Liver (tissue), 9 donors: ENCODE results near the gene CEP162. TPM values are rescaled to one million over a fixed set of nuclear protein-coding genes. Genes with fewer than 3 reads are reported as not detected.
A peak's percentile ranks its signal among the peaks of the same experiment; 100 is the strongest.

Experiments
- DNase-seq: peaks from one replicate; pipeline ENCODE4 v3.0.0-alpha.2; 2017; ENCODE audit warnings: low spot score
- H3K27ac ChIP-seq, 2 donors: one replicate each; pipeline ENCODE4 v1.7.0; 2013; ENCODE audit warnings: inconsistent platforms in 2 of 2, low read length in 2 of 2, control low read depth in 1 of 2, low read depth in 1 of 2, mild to moderate bottlenecking in 1 of 2
- H3K27me3 ChIP-seq, 4 donors: one replicate each; pipeline versions ENCODE4 v1.6.1 to v1.7.0; 2013; ENCODE audit warnings: low read length in 3 of 4, inconsistent platforms in 1 of 4, mild to moderate bottlenecking in 1 of 4, moderate library complexity in 1 of 4; ENCODE audit not compliant: control insufficient read depth in 4 of 4, insufficient read depth in 4 of 4
- H3K36me3 ChIP-seq, 4 donors: one replicate each; pipeline versions ENCODE4 v1.6.1 to v1.7.0; 2013; ENCODE audit warnings: low read length in 3 of 4, mild to moderate bottlenecking in 3 of 4, low read depth in 1 of 4, moderate library complexity in 1 of 4; ENCODE audit not compliant: control insufficient read depth in 4 of 4, insufficient read depth in 3 of 4
- H3K4me1 ChIP-seq, 4 donors: one replicate each; pipeline versions ENCODE4 v1.6.1 to v1.7.0; 2013; ENCODE audit warnings: low read length in 3 of 4, mild to moderate bottlenecking in 3 of 4, moderate library complexity in 1 of 4; ENCODE audit not compliant: control insufficient read depth in 4 of 4, insufficient read depth in 4 of 4
- H3K4me3 ChIP-seq, 3 donors: one replicate each; pipeline versions ENCODE4 v1.6.1 to v1.7.0; 2013; ENCODE audit warnings: low read length in 3 of 3, control low read depth in 1 of 3, low read depth in 1 of 3, mild to moderate bottlenecking in 1 of 3
- H3K9ac ChIP-seq, 2 donors: one replicate each; pipeline ENCODE4 v1.7.0; 2013; ENCODE audit warnings: low read length in 2 of 2, mild to moderate bottlenecking in 2 of 2, moderate library complexity in 2 of 2, control low read depth in 1 of 2, low read depth in 1 of 2
- H3K9me3 ChIP-seq, 4 donors: one replicate each; pipeline versions ENCODE4 v1.6.1 to v1.7.0; 2013; ENCODE audit warnings: low read length in 3 of 4; ENCODE audit not compliant: control insufficient read depth in 4 of 4
- ATF3 ChIP-seq: IDR thresholded peaks from 2 replicates; pipeline ENCODE4 v1.6.1; 2016; ENCODE audit warnings: antibody characterized with exemption
- CTCF ChIP-seq: fragments of 150-350 bp; IDR thresholded peaks from 2 replicates; pipeline ENCODE4 v1.5.1; 2017; ENCODE audit warnings: improper control_type of control experiment, low read depth, low read length; ENCODE audit not compliant: missing input control
- EGR1 ChIP-seq, 2 donors: IDR thresholded peaks; 2 replicates each; pipeline ENCODE4 v1.6.1; 2016 to 2018; ENCODE audit warnings: antibody characterized with exemption in 2 of 2, low read depth in 2 of 2
- FOXA1 ChIP-seq: IDR thresholded peaks from 2 replicates; pipeline ENCODE4 v1.6.1; 2016; ENCODE audit warnings: antibody characterized with exemption
- FOXA2 ChIP-seq: IDR thresholded peaks from 2 replicates; pipeline ENCODE4 v1.6.1; 2016; ENCODE audit warnings: antibody characterized with exemption
- GABPA ChIP-seq, 2 donors: IDR thresholded peaks in 1 of 2; conservative IDR thresholded peaks in 1 of 2; 2 replicates each; pipeline ENCODE4 v1.6.1; 2016; ENCODE audit warnings: antibody characterized with exemption in 2 of 2, mild to moderate bottlenecking in 1 of 2, moderate library complexity in 1 of 2
- HNF4A ChIP-seq, 2 donors: conservative IDR thresholded peaks; 2 replicates each; pipeline ENCODE4 v1.6.1; 2016; ENCODE audit warnings: antibody characterized with exemption in 2 of 2, mild to moderate bottlenecking in 2 of 2
- HNF4G ChIP-seq: IDR thresholded peaks from 2 replicates; pipeline ENCODE4 v1.6.1; 2016; ENCODE audit warnings: antibody characterized with exemption
- JUND ChIP-seq, 2 donors: IDR thresholded peaks; 2 replicates each; pipeline ENCODE4 v1.6.1; 2016; ENCODE audit warnings: antibody characterized with exemption in 2 of 2
- NR2F2 ChIP-seq: IDR thresholded peaks from 2 replicates; pipeline ENCODE4 v1.6.1; 2016; ENCODE audit warnings: antibody characterized with exemption
- RAD21 ChIP-seq, 2 donors: IDR thresholded peaks; 2 replicates each; pipeline ENCODE4 v1.6.1; 2016; ENCODE audit warnings: antibody characterized with exemption in 2 of 2, mild to moderate bottlenecking in 2 of 2
- REST ChIP-seq: IDR thresholded peaks from 2 replicates; pipeline ENCODE4 v1.6.1; 2016; ENCODE audit warnings: antibody characterized with exemption, mild to moderate bottlenecking
- RXRA ChIP-seq, 2 donors: IDR thresholded peaks; 2 replicates each; pipeline ENCODE4 v1.6.1; 2017 to 2018; ENCODE audit warnings: antibody characterized with exemption in 2 of 2, mild to moderate bottlenecking in 1 of 2
- SP1 ChIP-seq: IDR thresholded peaks from 2 replicates; pipeline ENCODE4 v1.6.1; 2018; ENCODE audit warnings: antibody characterized with exemption, mild to moderate bottlenecking
- TAF1 ChIP-seq: conservative IDR thresholded peaks from 2 replicates; pipeline ENCODE4 v1.6.1; 2016; ENCODE audit warnings: antibody characterized with exemption, mild to moderate bottlenecking
- YY1 ChIP-seq: IDR thresholded peaks from 2 replicates; pipeline ENCODE4 v1.6.1; 2016; ENCODE audit warnings: antibody characterized with exemption, mild to moderate bottlenecking
- WGBS: extraction: QIAGEN DNeasy Blood & Tissue Kit; methylation state at CpG from one replicate; pipeline ENCODE4 v1.1.7; 2013; 5-methylcytosine and 5-hydroxymethylcytosine counted together
- polyA plus RNA-seq, 2 donors: library from polyadenylated mRNA; stranded (reverse) in 1 of 2; unstranded in 1 of 2; fragments of 200-250 nt in 1 of 2; fragments of >200 nt in 1 of 2; fragmentation: Nextera tagmentation in 1 of 2; extraction: Ambion mirVana in 1 of 2; gene quantifications; one replicate each; pipeline versions ENCODE4 v1.2.1 to v1.2.3, GENCODE V29; 2013 to 2015
- total RNA-seq, 2 donors: library from RNA; depleted of rRNA; stranded (reverse); fragments of >200 nt; gene quantifications; one replicate each; pipeline ENCODE4 v1.2.3, GENCODE V29; 2014
- TF ChIP-seq, protein P1 (sequence below): IDR thresholded peaks from 2 replicates; pipeline ENCODE4 v1.6.1; 2016; ENCODE audit warnings: antibody characterized with exemption
- TF ChIP-seq, protein P2 (sequence below): IDR thresholded peaks from 2 replicates; pipeline ENCODE4 v1.6.1; 2016; ENCODE audit warnings: antibody characterized with exemption
- donor health status: healthy.
- donor health status: healthy.
- donor health status: healthy.
- donor health status: healthy.
- donor health status: healthy.

CEP162 gene, protein sequence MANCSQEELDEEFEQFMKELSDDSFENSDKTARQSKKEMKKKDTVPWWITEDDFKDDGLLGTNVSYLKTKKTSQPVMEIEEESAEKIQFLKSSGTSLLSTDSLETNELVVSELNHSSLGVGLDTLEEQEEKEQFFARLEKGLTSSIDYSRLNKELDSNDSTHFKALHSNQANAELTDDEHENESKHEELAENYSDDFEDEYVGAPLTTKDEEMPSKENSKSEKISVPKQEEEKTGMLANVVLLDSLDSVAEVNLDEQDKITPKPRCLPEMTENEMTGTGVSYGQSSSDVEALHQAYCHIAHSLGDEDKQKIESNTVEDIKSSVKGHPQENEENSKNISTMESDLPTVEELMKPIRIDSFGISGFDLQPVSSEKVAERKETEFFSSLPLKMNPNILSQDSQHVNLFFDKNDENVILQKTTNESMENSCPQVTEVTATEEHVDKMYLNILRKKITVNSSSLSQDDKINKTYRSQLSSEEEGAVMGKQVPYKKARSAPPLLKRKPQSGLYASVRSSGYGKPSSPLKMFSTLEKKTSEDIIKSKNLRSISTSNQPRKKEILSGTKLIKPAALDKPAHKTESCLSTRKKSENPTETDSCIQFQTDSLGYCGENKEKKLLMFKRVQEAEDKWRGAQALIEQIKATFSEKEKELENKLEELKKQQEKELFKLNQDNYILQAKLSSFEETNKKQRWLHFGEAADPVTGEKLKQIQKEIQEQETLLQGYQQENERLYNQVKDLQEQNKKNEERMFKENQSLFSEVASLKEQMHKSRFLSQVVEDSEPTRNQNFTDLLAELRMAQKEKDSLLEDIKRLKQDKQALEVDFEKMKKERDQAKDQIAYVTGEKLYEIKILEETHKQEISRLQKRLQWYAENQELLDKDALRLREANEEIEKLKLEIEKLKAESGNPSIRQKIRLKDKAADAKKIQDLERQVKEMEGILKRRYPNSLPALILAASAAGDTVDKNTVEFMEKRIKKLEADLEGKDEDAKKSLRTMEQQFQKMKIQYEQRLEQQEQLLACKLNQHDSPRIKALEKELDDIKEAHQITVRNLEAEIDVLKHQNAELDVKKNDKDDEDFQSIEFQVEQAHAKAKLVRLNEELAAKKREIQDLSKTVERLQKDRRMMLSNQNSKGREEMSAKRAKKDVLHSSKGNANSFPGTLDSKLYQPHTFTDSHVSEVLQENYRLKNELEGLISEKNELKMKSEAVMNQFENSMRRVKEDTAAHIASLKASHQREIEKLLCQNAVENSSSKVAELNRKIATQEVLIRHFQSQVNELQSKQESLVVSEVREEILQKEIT (N-terminal part only)
- total RNA-seq (1 to 10 TPM; 3.1 to 4.4 TPM), polyA plus RNA-seq (1 to 10 TPM in 1 of 2 donors, under 1 TPM in 1; 0.87 to 2.1 TPM)

GRCh38 chr6:84227434-84228197, at the start of gene CEP162:
CEP162 (minus strand) TSS chr6:84227643; CDS start chr6:84226393, 1,250 bp downstream.
- no peak for TF ChIP-seq FOXA2
- no peak for TF ChIP-seq ATF3
- TF ChIP-seq CTCF, result peak; percentile 47
- TF ChIP-seq HNF4A (conservative IDR thresholded peaks at IDR 0.05), result peak; percentile 27 to 32
- no peak for TF ChIP-seq JUND (IDR thresholded peaks at IDR 0.05)
- TF ChIP-seq RXRA (IDR thresholded peaks at IDR 0.05), result no peak
- TF ChIP-seq, protein P1, sequence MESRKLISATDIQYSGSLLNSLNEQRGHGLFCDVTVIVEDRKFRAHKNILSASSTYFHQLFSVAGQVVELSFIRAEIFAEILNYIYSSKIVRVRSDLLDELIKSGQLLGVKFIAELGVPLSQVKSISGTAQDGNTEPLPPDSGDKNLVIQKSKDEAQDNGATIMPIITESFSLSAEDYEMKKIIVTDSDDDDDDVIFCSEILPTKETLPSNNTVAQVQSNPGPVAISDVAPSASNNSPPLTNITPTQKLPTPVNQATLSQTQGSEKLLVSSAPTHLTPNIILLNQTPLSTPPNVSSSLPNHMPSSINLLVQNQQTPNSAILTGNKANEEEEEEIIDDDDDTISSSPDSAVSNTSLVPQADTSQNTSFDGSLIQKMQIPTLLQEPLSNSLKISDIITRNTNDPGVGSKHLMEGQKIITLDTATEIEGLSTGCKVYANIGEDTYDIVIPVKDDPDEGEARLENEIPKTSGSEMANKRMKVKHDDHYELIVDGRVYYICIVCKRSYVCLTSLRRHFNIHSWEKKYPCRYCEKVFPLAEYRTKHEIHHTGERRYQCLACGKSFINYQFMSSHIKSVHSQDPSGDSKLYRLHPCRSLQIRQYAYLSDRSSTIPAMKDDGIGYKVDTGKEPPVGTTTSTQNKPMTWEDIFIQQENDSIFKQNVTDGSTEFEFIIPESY, result peak; percentile 24
- TF ChIP-seq RAD21 (IDR thresholded peaks at IDR 0.05), result peak; percentile 65 to 70
- peak; percentile 43 for TF ChIP-seq REST
- no peak for TF ChIP-seq TAF1
- TF ChIP-seq HNF4G, result no peak
- no peak for TF ChIP-seq NR2F2
- peak in 1 of 2 donors; percentile 17 for TF ChIP-seq EGR1 (IDR thresholded peaks at IDR 0.05; ENCODE audit: low read depth in 2 of 2)
- peak; percentile 56 for TF ChIP-seq YY1
- TF ChIP-seq SP1, result no peak
- peak in 1 of 2 donors; percentile 58 for TF ChIP-seq GABPA (IDR thresholded peaks at IDR 0.05 in 1 of 2, conservative IDR thresholded peaks at IDR 0.05 in 1 of 2)
- TF ChIP-seq FOXA1, result no peak
- TF ChIP-seq, protein P2, sequence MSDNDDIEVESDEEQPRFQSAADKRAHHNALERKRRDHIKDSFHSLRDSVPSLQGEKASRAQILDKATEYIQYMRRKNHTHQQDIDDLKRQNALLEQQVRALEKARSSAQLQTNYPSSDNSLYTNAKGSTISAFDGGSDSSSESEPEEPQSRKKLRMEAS, result peak; percentile 43
- Histone ChIP-seq H3K9ac (peak within 1 kb of the TSS; percentile 19 to 87), H3K27ac (peak within 1 kb of the TSS; percentile 51 to 82), H3K9me3 (no peaks in the 10 kb centered on the region), H3K27me3 (no peaks in the 10 kb centered on the region), H3K4me1 (peaks cover 0 to 17% (median 8%) of the 10 kb centered on the region in 4 donors), H3K4me3 (peak within 1 kb of the TSS; percentile 69 to 99 (median 98)), H3K36me3 (no peaks in the 10 kb centered on the region)
- WGBS, result under 1% methylated on average over 40 of the region's 40 CpGs
- peak; percentile 93 for DNase-seq
